GM12873 (cell line): ENCODE data around the gene TRPC4.

ENCODE experiments used
- TF ChIP-seq, protein P1 (sequence below): IDR thresholded peaks from 2 replicates; pipeline ENCODE4 v1.5.1; 2012; ENCODE audit warnings: low read depth, mild to moderate bottlenecking, moderate library complexity, low read length, control low read depth; ENCODE audit not compliant: insufficient read depth; ENCODE audit errors: missing control alignments

Gene TRPC4

DNA sequence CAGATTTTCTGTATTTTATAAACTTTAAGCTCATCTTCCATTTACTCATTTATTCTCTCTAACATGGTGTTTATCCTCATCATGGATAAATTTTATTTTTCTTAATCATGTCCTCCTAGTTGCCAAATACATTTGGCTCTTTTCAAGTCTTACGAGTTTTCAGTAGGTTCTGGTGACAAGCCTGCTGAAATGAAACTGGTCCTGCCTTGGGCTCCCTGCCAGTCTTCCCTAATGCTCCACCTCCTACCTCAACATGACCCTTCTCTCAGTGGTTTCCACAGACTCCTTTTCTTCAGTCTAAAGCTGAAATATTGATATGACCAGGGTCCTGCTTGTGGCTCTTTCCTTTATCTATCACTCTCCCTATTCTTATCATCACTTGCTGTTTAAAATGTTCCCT is 81.2 kb downstream of the TRPC4 start:
- TF ChIP-seq, protein P1, sequence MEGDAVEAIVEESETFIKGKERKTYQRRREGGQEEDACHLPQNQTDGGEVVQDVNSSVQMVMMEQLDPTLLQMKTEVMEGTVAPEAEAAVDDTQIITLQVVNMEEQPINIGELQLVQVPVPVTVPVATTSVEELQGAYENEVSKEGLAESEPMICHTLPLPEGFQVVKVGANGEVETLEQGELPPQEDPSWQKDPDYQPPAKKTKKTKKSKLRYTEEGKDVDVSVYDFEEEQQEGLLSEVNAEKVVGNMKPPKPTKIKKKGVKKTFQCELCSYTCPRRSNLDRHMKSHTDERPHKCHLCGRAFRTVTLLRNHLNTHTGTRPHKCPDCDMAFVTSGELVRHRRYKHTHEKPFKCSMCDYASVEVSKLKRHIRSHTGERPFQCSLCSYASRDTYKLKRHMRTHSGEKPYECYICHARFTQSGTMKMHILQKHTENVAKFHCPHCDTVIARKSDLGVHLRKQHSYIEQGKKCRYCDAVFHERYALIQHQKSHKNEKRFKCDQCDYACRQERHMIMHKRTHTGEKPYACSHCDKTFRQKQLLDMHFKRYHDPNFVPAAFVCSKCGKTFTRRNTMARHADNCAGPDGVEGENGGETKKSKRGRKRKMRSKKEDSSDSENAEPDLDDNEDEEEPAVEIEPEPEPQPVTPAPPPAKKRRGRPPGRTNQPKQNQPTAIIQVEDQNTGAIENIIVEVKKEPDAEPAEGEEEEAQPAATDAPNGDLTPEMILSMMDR, result no peak

GRCh38 chr13:37777676-37778075 is 91.9 kb downstream of the TRPC4 start:
- TF ChIP-seq, protein P1, result no peak

DNA sequence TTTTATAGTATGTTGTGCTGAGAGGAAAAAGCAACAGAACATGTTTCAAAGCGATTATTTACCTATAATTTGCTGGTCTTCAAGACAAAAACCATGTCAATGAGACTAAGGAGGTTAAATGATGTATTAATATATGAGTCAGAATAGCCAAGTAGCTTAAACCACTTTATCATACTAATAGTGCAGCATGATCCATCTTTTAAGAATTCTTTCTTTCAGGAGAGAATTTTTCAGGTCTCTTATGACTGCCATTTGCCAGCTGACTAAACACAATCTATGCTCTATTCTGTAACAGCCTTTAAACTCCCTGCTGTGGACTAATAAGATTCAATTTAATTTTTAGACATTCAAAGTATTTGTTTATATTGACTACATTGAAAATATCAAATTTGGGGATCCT is 93.7 kb downstream of the TRPC4 start:
- TF ChIP-seq, protein P1, result no peak

DNA sequence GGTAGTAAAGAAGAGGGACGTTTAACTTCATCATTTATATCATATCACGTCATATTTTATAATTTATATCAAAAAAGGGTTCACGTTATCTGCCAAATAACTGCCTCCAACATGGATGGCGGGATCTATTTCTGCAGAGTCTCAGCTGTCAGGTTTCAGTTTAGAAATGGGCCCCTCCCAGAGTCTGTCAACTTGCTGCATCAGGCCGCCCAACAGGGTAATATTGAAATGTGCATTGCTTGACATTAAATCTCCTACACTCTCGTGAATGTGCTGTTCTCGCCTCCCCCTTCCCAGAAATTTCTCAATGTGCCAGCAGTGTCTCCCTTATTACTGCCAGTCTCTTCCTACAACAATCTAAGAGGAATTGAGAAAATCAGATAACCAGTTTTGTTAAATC is 96.9 kb downstream of the TRPC4 start:
- TF ChIP-seq, protein P1, result no peak

GRCh38 chr13:37769545-37769944 is 100.0 kb downstream of the TRPC4 start:
- TF ChIP-seq, protein P1, result no peak

- TF ChIP-seq, protein P1, result no peak
Observed at GRCh38 chr13:37769078-37769477, 100.5 kb downstream of the TRPC4 start.

GRCh38 chr13:37766502-37766901 is 103.1 kb downstream of the TRPC4 start:
- TF ChIP-seq, protein P1, result no peak
